Left ventricle myocardium superior (tissue), 1 donor: ENCODE data around the gene ACTBL2. TPM values are rescaled to one million over a fixed set of nuclear protein-coding genes. Genes with fewer than 3 reads are reported as not detected.

Experiments
- ATAC-seq: fragments of 200-7000 bp; cut with Tn5 transposase; one replicate; pipeline ENCODE4 v1.9.1; 2020; ENCODE audit warnings: mild to moderate bottlenecking, moderate library complexity
- DNase-seq: peaks from one replicate; pipeline ENCODE4 v3.0.0-alpha.2; 2020
- intact Hi-C: fragments of 100-400 bp; cut with micrococcal nuclease; formaldehyde crosslinking; loops from one replicate; pipeline ENCODE4 v1.11.0; 2022
- total RNA-seq: library from RNA; stranded (reverse); fragmentation: NEBNext Ultra II Directional; extraction: Animal tissue kit (Norgen Biotek cat#: 25700); gene quantifications from one replicate; pipeline ENCODE4 v1.2.1, GENCODE V29; 2021
- donor health status: DM: no; HTN: yes; CAD: no; lungs with severe emphysema.

ACTBL2 gene
- total RNA-seq, 1 donor from 2014 or later = not detected

DNA sequence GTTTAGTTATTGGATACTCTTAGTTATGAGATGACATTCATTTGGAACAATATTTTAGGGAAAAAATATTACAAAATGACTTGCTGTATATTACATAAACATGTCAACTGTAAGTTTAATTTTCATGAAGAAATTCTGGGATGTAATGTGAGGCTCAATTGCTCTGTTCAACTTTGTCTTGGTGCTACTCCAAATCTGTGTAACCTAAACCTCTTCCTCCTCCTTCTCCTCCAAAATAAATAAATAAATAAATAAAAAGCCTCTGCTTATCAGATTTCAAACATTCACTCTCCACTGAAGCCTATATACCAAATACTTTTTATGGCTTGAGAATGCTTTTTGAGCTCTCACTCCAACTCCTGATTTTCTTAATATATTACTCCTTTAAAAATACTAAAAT, 27.7 kb downstream of the ACTBL2 start:
- ATAC-seq (no peak), DNase-seq (no peak)
- intact Hi-C loops = no loop called here

DNA sequence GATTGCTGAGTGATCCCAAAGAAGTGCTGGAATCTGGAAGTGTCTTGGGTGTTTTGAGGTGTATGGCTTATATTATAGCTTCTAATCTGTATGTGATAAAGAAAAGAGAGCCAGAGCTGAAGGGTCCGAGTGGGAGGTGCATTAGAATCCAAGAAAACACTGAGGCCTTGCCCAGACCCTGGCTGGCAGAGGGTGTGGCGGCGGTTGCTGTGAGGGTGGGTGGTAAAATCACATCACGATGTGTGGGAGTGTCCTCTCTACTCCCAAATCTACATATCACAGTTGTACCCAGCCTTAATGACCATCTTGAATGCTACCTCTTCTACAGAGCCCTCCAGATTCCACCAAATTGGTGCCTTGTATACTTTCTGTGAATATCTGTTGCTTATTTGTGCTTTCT, 28.9 kb downstream of the ACTBL2 start:
- DNase-seq (no peak), ATAC-seq (no peak)
- intact Hi-C loops = no loop called here

DNA sequence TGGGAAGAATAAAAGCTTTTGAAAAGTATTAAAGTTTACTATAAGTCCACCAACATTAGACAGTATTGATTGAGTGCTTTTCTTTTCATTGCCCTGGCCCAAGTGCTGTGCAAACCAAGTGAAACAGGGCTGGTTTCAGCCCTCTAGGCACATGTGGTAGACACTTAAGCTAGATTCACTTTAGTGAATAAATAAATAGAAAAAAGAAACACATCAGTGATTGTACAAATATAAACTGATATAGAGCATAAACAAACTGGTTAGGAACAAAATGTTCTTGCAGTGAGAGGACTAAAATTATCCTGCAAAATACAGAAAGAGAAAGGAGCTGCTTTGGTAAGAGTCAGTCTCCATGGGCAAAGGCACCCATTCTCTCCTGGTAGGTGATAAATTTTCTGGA, 29.7 kb downstream of the ACTBL2 start:
- no peak for ATAC-seq
- intact Hi-C loops = no loop called here

DNA sequence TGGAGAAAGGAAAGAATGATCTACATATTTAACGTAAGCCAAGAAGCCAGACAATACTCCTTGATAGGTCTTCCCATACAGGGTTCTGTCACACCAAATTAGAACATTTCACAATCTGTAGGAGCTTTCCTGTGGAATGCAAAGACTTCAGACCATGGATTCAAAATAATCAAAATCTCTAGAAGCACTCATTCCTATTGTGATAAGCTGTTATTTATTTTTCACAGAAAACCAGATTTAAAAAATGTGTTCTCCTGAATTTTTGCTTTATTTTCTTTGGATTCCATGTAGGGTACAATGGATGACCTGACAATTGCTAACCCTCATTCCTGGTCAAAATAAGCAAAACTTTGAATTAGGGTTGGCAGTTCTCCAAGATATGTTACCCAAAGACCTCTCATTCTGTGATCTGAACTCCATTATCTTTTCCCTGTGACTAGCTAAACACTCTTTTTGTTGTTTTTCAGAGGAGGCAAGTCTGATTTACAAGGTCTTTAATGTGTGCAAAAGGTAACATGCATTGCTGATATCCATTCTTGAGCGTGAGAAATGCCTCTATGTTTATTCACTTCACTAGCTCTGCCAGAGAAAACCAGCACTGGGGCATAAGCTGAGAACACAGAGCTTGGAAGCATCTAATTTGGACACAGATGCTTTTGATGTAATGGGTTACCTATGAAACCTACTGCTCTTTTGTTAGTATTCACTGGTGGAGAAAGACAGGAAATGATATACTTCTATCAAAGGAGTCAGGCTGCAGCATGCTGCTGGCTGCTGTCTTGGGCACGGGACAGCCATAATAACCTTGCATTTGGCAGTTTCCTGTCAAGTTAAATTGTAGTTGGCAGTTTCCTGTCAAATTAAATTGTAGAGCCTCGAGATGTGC, 31.4 kb downstream of the ACTBL2 start:
- ATAC-seq (no peak), DNase-seq (no peak)
- intact Hi-C loops = no loop called here

More for the DNA sequence above, 29.7 kb downstream of the ACTBL2 start:
- DNase-seq = no peak

DNA sequence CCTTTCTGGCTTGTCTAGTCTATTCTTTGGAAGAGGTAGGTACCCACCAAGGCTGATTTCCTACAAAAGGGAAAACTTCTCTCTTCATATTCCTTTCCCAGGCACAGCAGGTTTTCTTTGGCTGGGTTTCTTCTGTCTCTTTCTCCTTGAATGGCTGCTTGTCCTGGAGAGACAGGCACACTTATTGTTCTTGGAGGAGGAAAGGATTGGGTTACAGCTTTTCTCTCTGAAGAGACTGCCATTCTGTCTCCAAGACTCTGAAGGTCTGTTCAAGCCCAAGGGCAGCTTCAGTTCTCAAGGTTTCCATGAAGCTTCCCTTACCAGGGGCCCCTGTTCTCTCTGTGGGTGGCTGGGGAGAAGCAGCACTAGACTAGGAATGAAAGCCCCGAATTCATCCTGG, 33.9 kb downstream of the ACTBL2 start:
- ATAC-seq (no peak), DNase-seq (no peak)
- intact Hi-C loops = no loop called here

DNA sequence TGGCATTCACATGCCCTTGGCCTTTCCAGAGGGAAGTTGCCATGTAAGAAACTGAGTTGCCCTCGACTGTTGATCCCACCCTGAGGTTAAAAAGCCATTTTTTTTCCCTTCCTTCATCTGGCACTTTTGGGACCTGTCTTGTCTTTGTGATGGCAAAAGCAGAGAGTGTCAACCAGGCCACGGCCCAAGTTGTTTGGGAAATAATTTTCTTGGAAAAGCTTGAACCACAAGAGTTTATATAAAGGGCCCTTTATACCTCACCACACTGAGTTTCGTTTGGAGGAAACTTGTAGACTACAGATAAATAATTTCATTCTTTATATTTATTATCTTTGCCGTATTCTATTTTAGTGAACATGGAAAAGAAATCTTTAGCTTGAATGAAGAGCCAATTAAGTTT, 34.3 kb downstream of the ACTBL2 start:
- intact Hi-C loops = no loop called here
- DNase-seq (no peak), ATAC-seq (no peak)

DNA sequence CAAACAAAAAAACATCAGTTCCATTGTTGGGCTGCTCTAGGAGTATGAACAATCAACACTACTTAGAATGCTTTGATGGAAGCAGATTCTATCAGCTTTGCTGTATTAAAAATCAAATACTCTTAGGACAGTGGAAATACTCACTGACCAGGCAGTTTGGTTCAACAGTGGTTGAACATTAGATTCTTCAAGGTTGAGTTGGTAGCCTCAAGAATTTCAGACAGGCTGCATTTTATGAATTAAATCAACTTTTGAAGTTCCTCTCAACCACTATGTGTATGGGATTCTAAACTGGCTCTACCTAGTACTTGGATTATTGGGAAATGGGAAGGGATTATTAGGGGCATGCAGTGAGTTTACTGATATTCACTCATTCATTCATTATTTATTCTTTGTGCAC, 35.0 kb downstream of the ACTBL2 start:
- intact Hi-C loops = no loop called here
- DNase-seq (no peak), ATAC-seq (no peak)

DNA sequence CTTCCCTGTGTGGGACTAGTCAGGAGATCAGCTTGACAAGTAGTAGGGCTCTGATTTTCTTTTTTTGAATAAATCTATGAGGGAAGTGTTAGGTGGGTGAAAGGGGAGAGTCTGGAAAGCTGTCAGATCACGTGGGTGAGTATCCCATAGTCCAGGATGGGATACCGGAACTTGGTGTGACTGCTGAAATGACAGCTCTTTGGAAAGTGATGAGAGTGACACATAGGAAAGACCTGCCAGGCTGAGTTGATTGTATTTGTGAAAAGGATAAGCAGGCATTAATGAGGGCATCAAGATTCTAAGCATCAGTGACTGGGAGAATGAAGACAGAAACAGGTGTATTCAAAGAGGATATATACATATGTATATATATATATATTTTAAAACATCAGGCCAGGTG, 35.6 kb downstream of the ACTBL2 start:
- intact Hi-C loops = no loop called here
- ATAC-seq = no peak
- no peak for DNase-seq

DNA sequence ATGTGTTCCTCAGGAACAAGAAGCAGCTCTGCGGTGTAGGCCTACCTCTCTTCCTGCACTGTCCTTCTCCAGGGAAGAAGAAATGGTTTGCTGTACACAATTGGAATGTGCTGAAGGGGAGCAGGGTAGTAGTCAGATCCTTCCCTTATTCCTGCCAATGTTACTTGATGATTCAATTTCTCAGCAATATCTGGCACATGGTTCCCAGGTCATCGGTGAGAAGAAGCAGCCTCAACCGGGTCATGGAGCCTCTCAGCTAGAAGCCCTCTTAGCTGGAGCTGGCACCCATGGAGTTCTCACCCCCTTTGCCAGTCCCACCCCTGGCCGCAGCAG, 36.9 kb downstream of the ACTBL2 start:
- no peak for DNase-seq
- no peak for ATAC-seq
- intact Hi-C loops = no loop called here

DNA sequence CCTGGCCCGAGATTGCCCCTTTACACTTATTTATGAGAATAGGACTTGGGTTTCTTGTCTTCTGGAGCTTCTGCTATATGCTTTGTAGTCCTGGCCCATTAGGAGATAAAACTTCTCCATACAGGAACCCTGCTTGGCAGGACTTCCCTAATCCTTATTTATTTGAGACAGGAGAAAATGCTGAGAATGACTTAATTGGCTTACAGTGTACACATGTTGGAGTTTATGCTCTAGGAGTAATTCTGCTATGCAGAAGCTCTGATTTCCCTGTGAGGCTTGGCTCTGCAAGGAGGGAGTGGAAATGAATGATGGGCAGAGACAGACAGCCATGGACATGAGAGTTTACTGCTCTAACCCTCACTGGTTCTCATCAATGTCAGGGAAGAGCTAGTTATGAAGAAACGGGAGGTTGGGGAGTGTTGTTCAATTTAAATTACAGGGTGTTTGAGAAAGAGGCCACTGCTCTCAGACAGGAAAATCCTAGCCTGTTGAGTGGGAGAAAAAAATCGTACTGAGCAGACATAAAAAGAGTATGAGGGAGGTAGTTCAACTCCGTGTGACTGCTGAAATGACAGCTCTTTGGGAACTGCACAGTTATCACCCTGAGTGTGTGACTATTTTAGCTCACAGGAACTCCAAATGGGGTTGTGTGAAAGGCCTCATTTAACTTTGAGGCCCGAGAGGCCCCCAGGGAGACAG, 37.5 kb downstream of the ACTBL2 start:
- DNase-seq (no peak), ATAC-seq (peak; percentile 78)
- intact Hi-C loops = no loop called here

DNA sequence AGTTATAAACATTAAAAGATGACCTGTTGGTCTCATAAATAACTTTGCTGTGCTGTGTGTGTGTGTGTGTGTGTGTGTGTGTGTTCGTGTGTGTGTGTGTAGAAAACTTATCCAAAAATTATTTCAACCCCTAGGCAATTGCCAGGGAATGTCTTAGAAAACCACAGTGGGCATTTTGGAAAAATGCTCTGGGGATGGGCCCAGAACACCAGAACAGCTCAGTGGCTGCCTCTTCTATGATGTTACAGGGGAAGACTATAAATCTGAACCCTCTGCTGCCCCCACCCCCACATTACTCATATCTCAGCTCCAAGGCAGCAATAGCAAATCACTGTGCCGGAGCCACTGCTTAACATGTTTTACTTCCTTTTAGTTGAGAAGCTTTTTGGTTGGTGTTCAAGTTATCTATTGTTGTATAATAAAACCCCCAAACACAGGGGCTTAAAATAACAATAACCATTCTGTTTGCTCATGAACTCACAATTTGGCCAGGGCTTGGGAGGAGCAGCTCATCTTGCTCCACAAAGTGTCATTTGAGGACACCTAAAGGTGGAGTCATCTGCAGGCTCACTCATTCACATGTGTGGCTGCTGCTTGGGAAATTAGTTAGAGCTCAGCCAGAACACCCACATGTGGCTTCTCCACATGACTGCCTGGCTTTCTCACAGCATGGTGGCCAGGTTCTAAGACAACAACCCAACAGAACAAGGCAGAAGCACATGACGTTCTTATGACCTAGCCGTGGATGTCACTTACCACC, 40.4 kb downstream of the ACTBL2 start:
- intact Hi-C loops = no loop called here
- ATAC-seq = peak; percentile 66
- DNase-seq = no peak

DNA sequence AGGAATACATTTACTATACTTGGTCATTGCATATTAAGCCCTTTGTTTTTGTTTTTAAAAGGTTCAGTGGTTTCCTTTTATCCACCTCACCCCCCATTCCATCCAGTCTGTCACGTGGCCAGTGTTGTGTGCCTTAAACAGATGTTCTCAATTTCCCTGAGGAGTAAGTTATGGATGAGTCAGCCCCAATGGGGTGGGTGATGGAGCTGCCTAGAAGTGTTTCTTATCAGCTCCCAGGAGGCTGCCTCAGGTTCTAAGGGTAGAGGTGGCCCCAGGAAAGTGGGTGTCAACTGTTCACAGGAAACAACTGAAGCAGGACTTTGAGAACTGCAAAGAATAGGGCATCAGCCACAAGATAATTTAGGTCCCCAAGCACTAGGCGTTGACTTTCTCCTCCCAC, 41.1 kb downstream of the ACTBL2 start:
- DNase-seq = no peak
- intact Hi-C loops = no loop called here
- peak; percentile 43 for ATAC-seq

DNA sequence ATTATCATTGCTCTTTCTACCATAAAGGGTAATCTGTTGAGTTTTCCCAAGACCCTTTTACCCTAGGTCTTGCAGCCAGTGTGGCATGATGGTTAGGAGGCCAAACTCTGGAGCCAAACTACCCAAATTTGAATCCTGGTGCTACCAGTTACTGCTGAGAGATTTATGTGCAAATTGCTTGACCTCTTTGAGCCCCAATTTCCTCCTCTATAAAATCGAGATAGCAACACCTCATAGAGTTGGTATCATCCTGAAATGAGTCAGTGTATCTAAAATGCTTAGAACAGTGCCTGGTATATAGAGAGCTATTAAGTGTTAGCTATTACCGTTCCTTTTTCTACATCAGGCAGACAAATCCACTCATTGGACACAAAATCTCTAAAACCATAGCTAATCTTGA, 43.0 kb downstream of the ACTBL2 start:
- ATAC-seq = no peak
- intact Hi-C loops = no loop called here
- no peak for DNase-seq

DNA sequence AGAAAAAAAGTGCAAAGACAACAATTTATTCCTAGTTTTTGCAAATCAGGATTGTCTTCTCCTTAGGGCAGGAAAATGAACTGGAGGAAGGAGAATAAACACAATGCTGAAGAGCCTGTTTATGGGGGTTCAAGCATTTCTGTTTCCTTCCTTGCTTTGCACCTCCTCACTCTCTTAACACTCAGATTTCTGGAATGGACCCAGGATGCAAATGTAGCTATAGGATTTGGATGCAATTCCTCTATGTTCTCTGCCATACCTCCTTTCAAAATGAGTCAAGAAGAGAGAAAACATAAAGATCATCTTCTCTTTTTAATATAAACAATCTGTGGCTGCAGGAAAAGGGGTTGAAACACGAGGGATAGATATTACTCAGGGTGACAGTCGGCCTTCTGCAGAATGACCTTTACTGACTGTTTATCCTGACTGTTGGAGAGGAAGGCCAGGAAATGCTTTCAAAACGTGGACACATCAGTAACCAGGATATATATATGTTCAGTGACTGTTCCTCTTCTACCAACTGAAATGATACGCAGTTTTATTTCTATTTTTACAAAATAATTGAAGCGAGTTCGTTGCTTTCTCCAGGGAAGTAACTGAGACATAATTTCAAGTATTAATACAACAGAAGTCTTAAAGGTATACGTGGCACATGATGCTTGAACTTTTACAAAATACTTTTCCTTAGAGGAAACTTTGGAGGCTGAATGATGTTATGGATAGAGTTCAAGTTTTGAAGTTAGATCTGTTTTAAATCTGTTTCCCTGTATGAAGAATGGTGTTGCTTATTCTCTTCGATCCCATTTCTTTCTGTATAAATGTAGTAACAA, 44.4 kb downstream of the ACTBL2 start:
- no peak for ATAC-seq
- DNase-seq = no peak
- intact Hi-C loops = no loop called here

DNA sequence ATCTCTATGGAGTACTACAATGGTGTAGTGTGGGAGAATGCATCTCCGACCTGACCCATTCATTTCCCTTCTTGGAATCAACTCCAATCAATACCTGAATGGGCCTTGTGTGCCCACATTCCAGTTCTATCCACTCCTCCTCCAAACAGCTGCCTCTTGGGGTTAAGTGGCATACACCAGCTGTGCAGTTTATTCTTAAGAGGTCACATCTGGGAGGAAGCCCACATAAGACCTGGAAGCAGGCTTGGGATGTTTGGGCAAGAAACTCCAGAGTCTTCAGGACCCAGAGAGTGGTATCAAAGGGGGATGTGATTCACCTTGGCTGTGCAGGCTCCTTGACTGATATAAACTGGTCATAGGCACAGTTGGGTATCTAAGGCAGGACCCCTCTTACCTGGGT, 46.0 kb downstream of the ACTBL2 start:
- no peak for DNase-seq
- ATAC-seq = no peak
- intact Hi-C loops = no loop called here

DNA sequence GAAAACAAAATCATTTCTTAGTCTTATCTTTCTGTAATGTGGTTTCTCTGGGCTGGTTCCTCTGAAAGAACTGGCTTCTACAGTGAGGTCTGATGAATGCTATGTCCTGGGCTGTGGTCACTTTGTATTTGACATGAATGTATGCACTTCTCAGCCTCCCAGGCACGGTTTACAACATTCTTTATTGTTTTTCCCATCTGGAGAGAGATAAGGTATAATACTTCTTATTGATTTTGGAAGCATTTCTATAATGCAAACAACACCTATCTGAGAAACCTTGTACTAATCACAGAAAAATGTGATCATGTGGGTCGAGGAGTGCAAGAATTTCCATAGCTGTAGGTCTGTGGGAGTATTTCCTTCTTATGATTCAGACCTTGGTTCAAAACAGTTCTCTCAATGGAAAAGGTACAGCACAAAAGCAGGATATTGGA, 46.9 kb downstream of the ACTBL2 start:
- ATAC-seq = no peak
- no peak for DNase-seq
- intact Hi-C loops = no loop called here

DNA sequence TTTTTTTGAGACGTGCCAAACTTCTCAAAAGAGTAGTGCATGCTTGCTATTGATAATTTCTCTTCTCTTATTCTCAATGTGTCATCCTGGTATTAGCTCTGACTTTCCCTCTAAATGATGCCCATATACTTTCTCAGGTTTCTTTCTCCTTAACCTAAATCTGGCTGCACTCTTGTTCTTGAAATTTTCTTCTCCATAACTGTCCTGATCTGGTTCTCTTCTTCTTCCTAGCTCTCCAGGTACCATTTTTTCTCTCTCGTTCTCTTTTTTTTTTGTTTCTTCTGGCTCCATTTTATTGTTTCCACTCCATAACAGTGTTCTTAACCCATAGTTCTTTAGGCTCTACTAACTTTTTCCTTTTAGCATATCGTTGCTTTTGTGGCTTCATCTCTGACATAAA, 47.9 kb downstream of the ACTBL2 start:
- ATAC-seq = no peak
- intact Hi-C loops = no loop called here
- DNase-seq = no peak

DNA sequence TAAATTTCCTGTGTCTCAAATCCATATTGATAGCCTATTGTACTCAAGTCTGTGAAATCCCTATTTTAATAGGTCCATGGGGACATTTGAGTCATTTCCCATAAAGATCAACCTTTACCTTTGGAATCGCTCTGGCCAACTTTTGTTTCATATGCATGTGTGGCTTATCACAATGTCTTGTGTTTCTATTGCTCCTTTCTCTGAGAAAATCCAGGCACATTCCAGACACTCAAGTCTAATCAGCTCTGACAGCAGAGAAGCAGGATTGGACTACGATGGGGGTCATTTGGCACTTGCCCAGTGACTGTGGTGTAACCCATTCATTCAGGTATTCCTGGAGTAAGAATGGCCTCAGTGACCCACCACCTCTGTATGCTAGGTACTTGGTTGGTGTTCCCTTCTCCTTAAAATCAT, 48.4 kb downstream of the ACTBL2 start:
- peak; percentile 85 for ATAC-seq
- intact Hi-C loops = no loop called here

DNA sequence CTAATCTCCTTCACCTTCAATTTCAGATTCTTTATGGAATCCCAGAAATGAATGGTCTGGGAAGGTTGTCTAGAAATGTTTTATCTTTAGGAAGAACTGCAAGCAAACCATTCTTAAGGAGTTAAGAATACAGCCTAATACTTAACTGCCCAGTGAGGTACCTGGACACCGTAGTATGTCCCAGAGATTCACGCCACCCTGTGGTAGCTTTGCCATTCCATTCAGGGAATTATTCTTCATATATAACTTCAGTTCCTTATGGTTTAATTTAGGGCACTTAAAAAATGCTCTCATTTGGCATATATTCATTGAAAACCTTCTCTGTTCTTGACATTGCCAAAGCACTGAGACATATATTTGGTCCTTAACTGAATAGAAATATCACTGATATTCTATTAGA, 49.7 kb downstream of the ACTBL2 start:
- DNase-seq = no peak
- intact Hi-C loops = no loop called here
- ATAC-seq = no peak

More for the DNA sequence above, 48.4 kb downstream of the ACTBL2 start:
- DNase-seq = peak; percentile 48
